H9 (cell line): Measurements from ENCODE around the gene PBX4. TPM values are rescaled to one million over a fixed set of nuclear protein-coding genes. Genes with fewer than 3 reads are reported as not detected.

Source experiments
- DNase-seq: peaks from one replicate; pipeline ENCODE4 v3.0.0-alpha.2; 2017
- H2AFZ ChIP-seq: one replicate; pipeline ENCODE4 v1.6.1; 2013; ENCODE audit warnings: mild to moderate bottlenecking, low read length, control low read depth, moderate library complexity
- H2AK5ac ChIP-seq: 2 replicates; pipeline ENCODE4 v1.6.1; 2013; ENCODE audit warnings: low read length, control low read depth, mixed read lengths; ENCODE audit not compliant: insufficient read length
- H2BK120ac ChIP-seq: one replicate; pipeline ENCODE4 v1.6.1; 2013; ENCODE audit warnings: low read depth, mild to moderate bottlenecking, low read length, control low read depth, inconsistent platforms; ENCODE audit not compliant: poor library complexity, severe bottlenecking
- H2BK12ac ChIP-seq: 2 replicates; pipeline ENCODE4 v1.6.1; 2013; ENCODE audit warnings: low read length, control low read depth, mixed read lengths, low read depth; ENCODE audit not compliant: insufficient read length
- H2BK15ac ChIP-seq: 2 replicates; pipeline ENCODE4 v1.6.1; 2013; ENCODE audit warnings: low read depth, low read length, control low read depth
- H2BK20ac ChIP-seq: one replicate; pipeline ENCODE4 v1.6.1; 2013; ENCODE audit warnings: low read depth, mild to moderate bottlenecking, low read length, control low read depth, inconsistent platforms; ENCODE audit not compliant: poor library complexity, severe bottlenecking
- H2BK5ac ChIP-seq: 2 replicates; pipeline ENCODE4 v1.6.1; 2013; ENCODE audit warnings: low read length, control low read depth, mixed read lengths; ENCODE audit not compliant: insufficient read length
- H3K14ac ChIP-seq: 2 replicates; pipeline ENCODE4 v1.6.1; 2013; ENCODE audit warnings: low read length, control low read depth; ENCODE audit not compliant: insufficient read depth
- H3K18ac ChIP-seq: 2 replicates; pipeline ENCODE4 v1.6.1; 2013; ENCODE audit warnings: low read depth, mild to moderate bottlenecking, mixed read lengths, low read length, control low read depth; ENCODE audit not compliant: insufficient read length
- H3K23ac ChIP-seq: 2 replicates; pipeline ENCODE4 v1.6.1; 2013; ENCODE audit warnings: low read length, control low read depth, mixed read lengths, low read depth; ENCODE audit not compliant: insufficient read length
- H3K23me2 ChIP-seq: 2 replicates; pipeline ENCODE4 v1.6.1; 2013; ENCODE audit warnings: low read depth, mild to moderate bottlenecking, mixed read lengths, low read length, control low read depth; ENCODE audit not compliant: insufficient read length, poor library complexity, severe bottlenecking
- H3K27ac ChIP-seq: 2 replicates; pipeline ENCODE4 v1.5.1; 2013; ENCODE audit warnings: low read length, control low read depth, mixed read lengths, low read depth; ENCODE audit not compliant: insufficient read length
- H3K27me3 ChIP-seq: 2 replicates; pipeline ENCODE4 v1.6.1; 2013; ENCODE audit warnings: low read length, control low read depth, inconsistent platforms; ENCODE audit not compliant: insufficient read depth
- H3K4ac ChIP-seq: 2 replicates; pipeline ENCODE4 v1.6.1; 2013; ENCODE audit warnings: low read depth, mild to moderate bottlenecking, control low read depth, inconsistent platforms, low read length, moderate library complexity
- H3K4me1 ChIP-seq: 2 replicates; pipeline ENCODE4 v1.6.1; 2013; ENCODE audit warnings: low read length, control low read depth, inconsistent platforms; ENCODE audit not compliant: insufficient read depth
- H3K4me2 ChIP-seq: 2 replicates; pipeline ENCODE4 v1.6.1; 2013; ENCODE audit warnings: low read length, control low read depth, mixed read lengths; ENCODE audit not compliant: insufficient read length, insufficient read depth
- H3K56ac ChIP-seq: 2 replicates; pipeline ENCODE4 v1.6.1; 2013; ENCODE audit warnings: low read depth, mild to moderate bottlenecking, mixed read lengths, low read length, control low read depth; ENCODE audit not compliant: insufficient read length
- H3K79me1 ChIP-seq: 2 replicates; pipeline ENCODE4 v1.6.1; 2013; ENCODE audit warnings: low read depth, mild to moderate bottlenecking, moderate library complexity, low read length, control low read depth, inconsistent platforms; ENCODE audit not compliant: insufficient read depth, poor library complexity, severe bottlenecking
- H3K79me2 ChIP-seq: 2 replicates; pipeline ENCODE4 v1.6.1; 2013; ENCODE audit warnings: low read length, control low read depth, inconsistent platforms; ENCODE audit not compliant: insufficient read depth
- H3K9ac ChIP-seq: 2 replicates; pipeline ENCODE4 v1.6.1; 2013; ENCODE audit warnings: low read length, control low read depth, mixed read lengths; ENCODE audit not compliant: insufficient read length; ENCODE audit errors: extremely low read depth
- H3K9me3 ChIP-seq: one replicate; pipeline ENCODE4 v1.6.1; 2013; ENCODE audit warnings: low read depth, low read length, inconsistent platforms; ENCODE audit not compliant: control insufficient read depth
- H3T11ph ChIP-seq: one replicate; pipeline ENCODE4 v1.6.1; 2013; ENCODE audit warnings: mild to moderate bottlenecking, low read length, control low read depth, inconsistent platforms
- H4K20me1 ChIP-seq: one replicate; pipeline ENCODE4 v1.6.1; 2013; ENCODE audit not compliant: control insufficient read depth, insufficient read length, insufficient read depth
- H4K5ac ChIP-seq: 2 replicates; pipeline ENCODE4 v1.6.1; 2013; ENCODE audit warnings: low read depth, mild to moderate bottlenecking, mixed read lengths, low read length, control low read depth; ENCODE audit not compliant: insufficient read length
- H4K8ac ChIP-seq: replicated peaks from 2 replicates; pipeline ENCODE4 v1.6.1; 2013; ENCODE audit warnings: low read length, control low read depth, mixed read lengths, low read depth; ENCODE audit not compliant: insufficient read length
- H4K91ac ChIP-seq: 2 replicates; pipeline ENCODE4 v1.6.1; 2013; ENCODE audit warnings: low read depth, mild to moderate bottlenecking, moderate library complexity, mixed read lengths, low read length, control low read depth; ENCODE audit not compliant: insufficient read length
- H3K27ac Mint-ChIP-seq, 3 experiments: 2 replicates in 2 of 3; 3 replicates in 1 of 3; pipeline ENCODE4 v1.8.0; 2020 to 2021; ENCODE audit warnings: mixed read lengths in 3 of 3, mild to moderate bottlenecking in 1 of 3, moderate library complexity in 1 of 3
- H3K27me3 Mint-ChIP-seq: 2 replicates; pipeline ENCODE4 v1.8.0; 2021; ENCODE audit warnings: low read depth, mild to moderate bottlenecking, moderate library complexity, mixed read lengths
- H3K36me3 Mint-ChIP-seq, 3 experiments: 2 replicates in 2 of 3; 3 replicates in 1 of 3; pipeline ENCODE4 v1.8.0; 2020 to 2021; ENCODE audit warnings: low read depth in 3 of 3, mixed read lengths in 3 of 3; ENCODE audit not compliant: insufficient read depth in 1 of 3
- H3K4me1 Mint-ChIP-seq, 2 experiments: 2 replicates each; pipeline ENCODE4 v1.8.0; 2020; ENCODE audit warnings: mixed read lengths in 2 of 2
- H3K4me3 Mint-ChIP-seq, 2 experiments: 2 replicates in 1 of 2; 3 replicates in 1 of 2; pipeline ENCODE4 v1.8.0; 2020 to 2021; ENCODE audit warnings: mild to moderate bottlenecking in 2 of 2, mixed read lengths in 2 of 2, moderate library complexity in 1 of 2
- H3K9me3 Mint-ChIP-seq, 2 experiments: 2 replicates in 1 of 2; 3 replicates in 1 of 2; pipeline ENCODE4 v1.8.0; 2020; ENCODE audit warnings: mild to moderate bottlenecking in 2 of 2, mixed read lengths in 2 of 2, moderate library complexity in 1 of 2
- WGBS: extraction: QIAGEN DNeasy Blood & Tissue Kit; methylation state at CpG from one replicate; pipeline ENCODE4 v1.1.7; 2013; ENCODE audit warnings: missing lambda C conversion rate, low lambda C conversion rate, mixed read lengths; ENCODE audit not compliant: insufficient read length; ENCODE audit errors: extremely low coverage; 5-methylcytosine and 5-hydroxymethylcytosine counted together
- total RNA-seq: library from RNA; stranded (reverse); gene quantifications from 2 replicates; pipeline ENCODE4 v1.2.1, GENCODE V29; 2021
- TF ChIP-seq, protein P1 (sequence below): fragments of 200-600 bp; sonication (generic); conservative IDR thresholded peaks from 3 replicates; pipeline ENCODE4 v1.8.0; 2021; ENCODE audit warnings: antibody characterized with exemption, mild to moderate bottlenecking

The PBX4 gene
- total RNA-seq, 1 experiment from 2014 or later: 3.3 TPM

DNA sequence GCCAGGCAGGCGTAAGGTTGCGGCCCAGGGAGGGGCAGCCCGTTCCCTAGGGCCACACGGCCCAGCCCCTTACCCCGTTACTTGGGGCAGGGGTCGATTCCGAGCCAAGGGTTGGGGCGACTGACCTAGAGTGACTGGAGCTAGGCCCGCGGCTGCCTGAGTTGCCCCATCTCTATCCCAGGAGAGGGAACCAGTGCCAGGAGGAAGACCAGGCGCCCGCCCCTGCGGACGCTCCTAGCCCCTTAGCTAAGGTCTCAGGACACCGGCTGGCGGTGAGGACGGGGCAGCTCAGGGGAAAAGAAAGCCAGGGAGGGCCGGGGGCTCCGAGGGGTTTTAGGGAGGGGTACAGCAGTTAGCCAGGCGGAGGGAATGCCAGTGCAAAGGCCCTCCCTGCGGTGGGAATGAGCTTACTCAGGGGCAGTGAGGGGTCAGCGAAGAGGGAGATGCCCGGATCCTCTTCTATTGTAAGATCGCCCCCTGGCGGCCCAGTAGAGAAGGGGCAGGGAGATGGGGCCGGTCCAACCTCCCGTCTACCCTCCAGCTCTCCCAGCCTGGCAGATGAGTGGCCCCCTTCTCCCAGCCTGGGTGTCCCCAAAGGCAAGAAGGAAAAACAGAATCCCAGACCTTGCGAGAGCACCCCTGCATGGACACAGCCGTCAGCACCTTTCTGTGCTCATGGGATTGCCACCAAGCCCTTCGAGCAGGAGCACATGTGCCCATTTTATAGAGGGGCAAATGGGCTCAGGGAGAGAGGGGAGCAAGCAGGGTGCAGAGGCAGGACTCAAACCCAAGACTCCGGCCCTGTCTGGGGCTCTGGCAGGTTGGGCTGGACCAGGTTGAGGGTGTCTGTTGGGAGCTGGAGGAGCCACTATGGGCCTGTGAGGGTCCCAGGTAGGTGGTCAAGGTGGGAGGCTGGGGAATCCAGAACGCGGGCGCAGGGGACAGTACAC, 64.1 kb downstream of the PBX4 start:
- no peaks in the 10 kb centered on the region for H3K79me1 ChIP-seq
- H3K27ac ChIP-seq: no peak overlapping the region
- H3K9me3 ChIP-seq: no peaks in the 10 kb centered on the region
- H4K5ac ChIP-seq: no peak overlapping the region
- H3K56ac ChIP-seq: no peak overlapping the region
- no peak overlapping the region for H3T11ph ChIP-seq
- no peak overlapping the region for H3K4me2 ChIP-seq
- H3K27me3 ChIP-seq: no peaks in the 10 kb centered on the region
- H3K23me2 ChIP-seq: no peaks in the 10 kb centered on the region
- H4K8ac ChIP-seq: no peak overlapping the region
- no peak overlapping the region for H2AFZ ChIP-seq
- no peak overlapping the region for H3K14ac ChIP-seq
- H4K20me1 ChIP-seq: no peaks in the 10 kb centered on the region
- no peak overlapping the region for H2BK120ac ChIP-seq
- no peak overlapping the region for H3K18ac ChIP-seq
- Mint-ChIP-seq H3K27ac (no peak overlapping the region; a peak in 1 of 7 replicates), H3K4me1 (peaks cover 0 to 5% of the 10 kb centered on the region in 2 experiments; a peak in 1 of 4 replicates), H3K4me3 (0 out of 5 replicates have a peak overlapping the region, but pooled peaks of 1 of the 2 experiments have one; percentile 27), H3K9me3 (no peaks in the 10 kb centered on the region; a peak in 1 of 5 replicates), H3K27me3 (peaks cover 7% of the 10 kb centered on the region), H3K36me3 (no peaks in the 10 kb centered on the region; a peak in 1 of 7 replicates)
- TF ChIP-seq, protein P1, sequence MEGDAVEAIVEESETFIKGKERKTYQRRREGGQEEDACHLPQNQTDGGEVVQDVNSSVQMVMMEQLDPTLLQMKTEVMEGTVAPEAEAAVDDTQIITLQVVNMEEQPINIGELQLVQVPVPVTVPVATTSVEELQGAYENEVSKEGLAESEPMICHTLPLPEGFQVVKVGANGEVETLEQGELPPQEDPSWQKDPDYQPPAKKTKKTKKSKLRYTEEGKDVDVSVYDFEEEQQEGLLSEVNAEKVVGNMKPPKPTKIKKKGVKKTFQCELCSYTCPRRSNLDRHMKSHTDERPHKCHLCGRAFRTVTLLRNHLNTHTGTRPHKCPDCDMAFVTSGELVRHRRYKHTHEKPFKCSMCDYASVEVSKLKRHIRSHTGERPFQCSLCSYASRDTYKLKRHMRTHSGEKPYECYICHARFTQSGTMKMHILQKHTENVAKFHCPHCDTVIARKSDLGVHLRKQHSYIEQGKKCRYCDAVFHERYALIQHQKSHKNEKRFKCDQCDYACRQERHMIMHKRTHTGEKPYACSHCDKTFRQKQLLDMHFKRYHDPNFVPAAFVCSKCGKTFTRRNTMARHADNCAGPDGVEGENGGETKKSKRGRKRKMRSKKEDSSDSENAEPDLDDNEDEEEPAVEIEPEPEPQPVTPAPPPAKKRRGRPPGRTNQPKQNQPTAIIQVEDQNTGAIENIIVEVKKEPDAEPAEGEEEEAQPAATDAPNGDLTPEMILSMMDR: peak; percentile 96
- no peak overlapping the region for H3K4ac ChIP-seq
- no CpG with 5 or more reads among the region's 34 CpGs for WGBS
- no peak overlapping the region for H2BK20ac ChIP-seq
- no peak overlapping the region for H2BK5ac ChIP-seq
- no peak overlapping the region for H3K9ac ChIP-seq
- H4K91ac ChIP-seq: no peak overlapping the region
- no peak overlapping the region for H2AK5ac ChIP-seq
- H3K79me2 ChIP-seq: no peaks in the 10 kb centered on the region
- H2BK15ac ChIP-seq: no peak overlapping the region
- DNase-seq: peak; percentile 82
- H3K4me1 ChIP-seq: no peaks in the 10 kb centered on the region
- no peak overlapping the region for H3K23ac ChIP-seq
- no peak overlapping the region for H2BK12ac ChIP-seq
